Measurements from ENCODE around the gene PHLDB3. TPM values are rescaled to one million over a fixed set of nuclear protein-coding genes. Genes with fewer than 3 reads are reported as not detected.

The PHLDB3 gene
- total and polyA plus RNA-seq, 2 of the 13 experiments (the other 11 are each of a cell fraction or from before 2014, with no cell fraction given): 11.3 to 14.5 TPM

- TF ChIP-seq ZNF318 (CRISPR knock-in tag; IDR thresholded peaks at IDR 0.05): 0 out of 2 replicates have a peak, but pooled peaks have one; percentile 50
- TF ChIP-seq JDP2 (CRISPR knock-in tag; IDR thresholded peaks at IDR 0.05; ENCODE audit: borderline replicate concordance): no peak
- no peak; the same call in 1 of the 2 replicates for TF ChIP-seq SNAPC2 (CRISPR knock-in tag; IDR thresholded peaks at IDR 0.05)
- no peak for TF ChIP-seq ZFP1 (CRISPR knock-in tag; IDR thresholded peaks at IDR 0.05)
- TF ChIP-seq ZHX2 (IDR thresholded peaks at IDR 0.05; ENCODE audit: low read depth): peak; percentile 66; the same call in 1 of the 2 replicates
- TF ChIP-seq ZHX2 (CRISPR knock-in tag; IDR thresholded peaks at IDR 0.05; ENCODE audit: borderline replicate concordance): no peak
- no peak for TF ChIP-seq ZNF605 (CRISPR knock-in tag; IDR thresholded peaks at IDR 0.05)
- 0 out of 2 replicates have a peak, but pooled peaks have one; percentile 11 for TF ChIP-seq ZNF501 (CRISPR knock-in tag; IDR thresholded peaks at IDR 0.05)
- 0 out of 2 replicates have a peak, but pooled peaks have one; percentile 10 for TF ChIP-seq MEF2D (CRISPR knock-in tag; IDR thresholded peaks at IDR 0.05)
- 0 out of 2 replicates have a peak, but pooled peaks have one; percentile 43 for TF ChIP-seq ZNF691 (CRISPR knock-in tag; IDR thresholded peaks at IDR 0.05; ENCODE audit: borderline replicate concordance, low read depth)
Observed at GRCh38 chr19:43463381-43464133, 41.0 kb downstream of the PHLDB3 start (continued).
